Activated T-cell treated with anti-CD3 and anti-CD28 coated beads, Interleukin-2, amount 50 U/mL, for 72 hours (primary cell): ENCODE results near the gene NAV2. TPM values are rescaled to one million over a fixed set of nuclear protein-coding genes. Genes with fewer than 3 reads are reported as not detected.

Source experiments
- ATAC-seq, 2 donors: fragments of 150-1000 bp; cut with Tn5 transposase; replicated peaks in 1 of 2; 2 replicates each; pipeline ENCODE4 v1.10.0; 2021; ENCODE audit warnings: moderate library complexity in 2 of 2, mild to moderate bottlenecking in 1 of 2
- DNase-seq, 2 donors: peaks; one replicate each; pipeline ENCODE4 v3.0.0; 2021 to 2022; ENCODE audit warnings: mixed read lengths in 1 of 2
- H3K27ac Mint-ChIP-seq: one replicate; pipeline ENCODE4 v1.8.0; 2022; ENCODE audit warnings: mild to moderate bottlenecking, moderate library complexity, mixed read lengths
- H3K27me3 Mint-ChIP-seq: one replicate; pipeline ENCODE4 v1.8.0; 2022; ENCODE audit warnings: low read depth, mixed read lengths
- H3K36me3 Mint-ChIP-seq, 2 donors: one replicate each; pipeline ENCODE4 v1.8.0; 2022; ENCODE audit warnings: mixed read lengths in 2 of 2, mild to moderate bottlenecking in 1 of 2; ENCODE audit not compliant: insufficient read depth in 2 of 2
- H3K4me1 Mint-ChIP-seq: one replicate; pipeline ENCODE4 v1.8.0; 2022; ENCODE audit warnings: low read depth, mixed read lengths
- H3K4me3 Mint-ChIP-seq, 2 donors: one replicate each; pipeline ENCODE4 v1.8.0; 2022; ENCODE audit warnings: mild to moderate bottlenecking in 2 of 2, mixed read lengths in 2 of 2, moderate library complexity in 2 of 2
- H3K9me3 Mint-ChIP-seq, 2 donors: one replicate each; pipeline ENCODE4 v1.8.0; 2022; ENCODE audit warnings: mixed read lengths in 2 of 2
- total RNA-seq, 2 donors: library from RNA; stranded (reverse); gene quantifications; one replicate each; pipeline ENCODE4 v1.2.3, GENCODE V29; 2022

The NAV2 gene
- total RNA-seq, 2 donors from 2014 or later: 1.8 to 2.0 TPM

- no peak for DNase-seq
- H3K27me3 Mint-ChIP-seq: peaks cover 10% of the 10 kb centered on the region
- H3K27ac Mint-ChIP-seq: no peak overlapping the region
- no peak overlapping the region for H3K4me3 Mint-ChIP-seq
- no peak for ATAC-seq
- H3K36me3 Mint-ChIP-seq: no peaks in the 10 kb centered on the region
- H3K4me1 Mint-ChIP-seq: no peaks in the 10 kb centered on the region
- no peaks in the 10 kb centered on the region for H3K9me3 Mint-ChIP-seq
These were observed 35.0 kb downstream of the NAV2 start for GRCh38 chr11:19747634-19748033.

GRCh38 chr11:19751055-19751454 lies 38.4 kb downstream of the NAV2 start:
- H3K9me3 Mint-ChIP-seq: peaks cover 0 to 2% of the 10 kb centered on the region in 2 donors
- H3K4me1 Mint-ChIP-seq: no peaks in the 10 kb centered on the region
- H3K27ac Mint-ChIP-seq: no peak overlapping the region
- ATAC-seq (no peak), DNase-seq (no peak)
- peaks cover 10% of the 10 kb centered on the region for H3K27me3 Mint-ChIP-seq
- H3K4me3 Mint-ChIP-seq: no peak overlapping the region
- no peaks in the 10 kb centered on the region for H3K36me3 Mint-ChIP-seq

- Mint-ChIP-seq H3K4me3 (no peak overlapping the region), H3K27ac (no peak overlapping the region), H3K9me3 (peaks cover 0 to 2% of the 10 kb centered on the region in 2 donors), H3K4me1 (no peaks in the 10 kb centered on the region), H3K27me3 (peaks cover 10% of the 10 kb centered on the region), H3K36me3 (no peaks in the 10 kb centered on the region)
- DNase-seq (no peak), ATAC-seq (peak in 1 of 2 donors; percentile 33)
These were observed 40.9 kb downstream of the NAV2 start for GRCh38 chr11:19753451-19754106.

DNA sequence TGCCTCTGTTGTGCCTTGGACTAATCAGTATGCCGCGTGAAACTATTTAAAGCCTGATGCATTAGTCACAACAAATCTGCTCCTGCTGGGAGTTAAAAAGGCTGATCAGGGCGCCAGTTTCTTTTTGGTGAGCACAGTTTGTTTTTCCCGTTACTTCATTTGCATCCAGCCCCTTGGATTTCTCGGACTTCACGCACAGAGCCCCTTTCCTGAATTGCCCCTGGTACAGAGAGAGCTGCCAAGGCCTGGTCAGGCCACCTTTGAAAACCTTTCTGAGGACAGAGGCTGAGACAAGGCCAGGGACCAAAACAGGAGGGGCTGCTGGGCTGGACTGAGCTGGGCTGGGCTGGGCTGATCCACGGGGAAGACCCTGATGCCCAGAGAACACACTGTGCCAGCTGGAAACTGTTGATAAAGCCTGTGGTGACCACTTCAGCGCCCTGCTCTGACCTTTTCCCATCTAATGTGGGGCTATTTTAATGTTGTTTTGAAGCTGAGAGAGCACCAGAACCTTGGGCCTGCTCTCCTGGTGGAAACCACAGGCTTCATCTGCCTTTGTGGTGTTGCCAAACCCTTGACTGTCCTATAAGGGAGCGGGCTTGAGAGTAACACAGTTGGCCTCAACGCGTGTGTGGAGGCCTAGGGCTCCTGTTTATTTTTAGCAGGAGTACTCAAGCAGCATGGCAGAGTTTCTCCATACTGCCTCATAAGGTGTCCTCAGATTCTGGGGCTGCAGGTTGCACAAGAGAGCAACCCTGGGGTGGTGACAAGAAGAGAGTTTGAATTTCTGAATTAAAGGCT lies 44.2 kb downstream of the NAV2 start:
- Mint-ChIP-seq H3K27ac (no peak overlapping the region), H3K27me3 (peaks cover 11% of the 10 kb centered on the region), H3K36me3 (no peaks in the 10 kb centered on the region), H3K9me3 (peaks cover 0 to 2% of the 10 kb centered on the region in 2 donors), H3K4me1 (no peaks in the 10 kb centered on the region), H3K4me3 (no peak overlapping the region)
- no peak for ATAC-seq
- no peak for DNase-seq

- Mint-ChIP-seq H3K27ac (no peak overlapping the region), H3K27me3 (peaks cover 18% of the 10 kb centered on the region), H3K4me3 (no peak overlapping the region), H3K4me1 (no peaks in the 10 kb centered on the region), H3K9me3 (peaks cover 0 to 2% of the 10 kb centered on the region in 2 donors), H3K36me3 (no peaks in the 10 kb centered on the region)
- DNase-seq: no peak
- no peak for ATAC-seq
These were observed 46.8 kb downstream of the NAV2 start for GRCh38 chr11:19759389-19759788.

DNA sequence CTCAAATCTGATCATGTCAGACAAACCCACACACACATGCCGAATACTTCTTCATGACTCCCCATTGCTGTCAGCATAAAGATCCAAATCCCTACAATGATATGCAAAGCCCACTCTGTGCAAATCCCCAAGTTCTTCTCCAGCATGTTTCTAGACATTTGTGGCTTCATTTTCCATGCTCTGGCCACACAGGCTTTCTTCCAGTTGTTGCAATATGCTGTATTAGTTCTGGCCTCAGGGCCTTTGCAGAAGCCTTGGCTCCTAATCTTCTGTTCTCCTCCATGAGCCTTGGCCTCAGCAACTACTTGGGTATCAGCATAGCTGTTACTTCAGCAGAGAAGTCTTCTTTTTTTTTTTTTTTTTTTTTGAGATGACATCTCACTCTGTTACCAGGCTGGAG lies 49.6 kb downstream of the NAV2 start:
- Mint-ChIP-seq H3K27me3 (peaks cover 34% of the 10 kb centered on the region), H3K4me1 (no peaks in the 10 kb centered on the region), H3K36me3 (no peaks in the 10 kb centered on the region), H3K27ac (no peak overlapping the region), H3K9me3 (no peaks in the 10 kb centered on the region), H3K4me3 (no peak overlapping the region)
- DNase-seq: no peak
- ATAC-seq: no peak

GRCh38 chr11:19763330-19763729 lies 50.7 kb downstream of the NAV2 start:
- Mint-ChIP-seq H3K27me3 (peaks cover 34% of the 10 kb centered on the region), H3K27ac (no peak overlapping the region), H3K4me1 (no peaks in the 10 kb centered on the region), H3K9me3 (no peaks in the 10 kb centered on the region), H3K36me3 (no peaks in the 10 kb centered on the region), H3K4me3 (no peak overlapping the region)
- DNase-seq (no peak), ATAC-seq (no peak)

DNA sequence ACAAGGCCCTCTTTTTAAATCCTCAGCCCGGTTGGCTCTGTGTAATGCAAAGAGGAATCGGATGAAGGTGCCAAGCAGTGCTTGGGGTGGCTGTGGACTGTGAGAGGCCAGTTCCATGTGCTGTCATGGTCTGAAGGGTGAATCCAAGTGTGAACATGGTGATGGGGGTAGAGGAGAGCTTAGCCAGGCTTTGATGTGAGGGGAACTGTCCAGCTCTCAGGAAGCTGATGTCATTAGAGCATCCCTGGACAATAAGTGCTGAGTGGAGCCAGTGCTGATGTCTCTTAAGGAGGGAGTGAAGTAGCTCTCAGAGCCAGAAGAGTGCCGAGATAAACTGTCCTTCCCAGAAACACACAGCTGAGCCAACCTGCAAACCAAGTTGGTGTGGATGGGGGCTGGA lies 53.6 kb downstream of the NAV2 start:
- no peaks in the 10 kb centered on the region for H3K36me3 Mint-ChIP-seq
- no peaks in the 10 kb centered on the region for H3K4me1 Mint-ChIP-seq
- H3K27me3 Mint-ChIP-seq: peaks cover 35% of the 10 kb centered on the region
- ATAC-seq: no peak
- no peak for DNase-seq
- no peak overlapping the region for H3K4me3 Mint-ChIP-seq
- H3K9me3 Mint-ChIP-seq: no peaks in the 10 kb centered on the region
- H3K27ac Mint-ChIP-seq: no peak overlapping the region

- DNase-seq (no peak), ATAC-seq (no peak)
- Mint-ChIP-seq H3K4me3 (no peak overlapping the region), H3K4me1 (no peaks in the 10 kb centered on the region), H3K27ac (no peak overlapping the region), H3K36me3 (no peaks in the 10 kb centered on the region), H3K27me3 (peaks cover 34% of the 10 kb centered on the region), H3K9me3 (no peaks in the 10 kb centered on the region)
These were observed 54.2 kb downstream of the NAV2 start for GRCh38 chr11:19766810-19767209.

- no peak for DNase-seq
- no peak for ATAC-seq
- no peaks in the 10 kb centered on the region for H3K9me3 Mint-ChIP-seq
- no peak overlapping the region for H3K27ac Mint-ChIP-seq
- H3K4me1 Mint-ChIP-seq: no peaks in the 10 kb centered on the region
- no peaks in the 10 kb centered on the region for H3K36me3 Mint-ChIP-seq
- H3K27me3 Mint-ChIP-seq: peaks cover 34% of the 10 kb centered on the region
- H3K4me3 Mint-ChIP-seq: no peak overlapping the region
These were observed 55.1 kb downstream of the NAV2 start for GRCh38 chr11:19767627-19768151.

GRCh38 chr11:19768197-19768596 lies 55.6 kb downstream of the NAV2 start:
- Mint-ChIP-seq H3K27me3 (peaks cover 29% of the 10 kb centered on the region), H3K4me3 (no peak overlapping the region), H3K9me3 (no peaks in the 10 kb centered on the region), H3K4me1 (no peaks in the 10 kb centered on the region), H3K36me3 (no peaks in the 10 kb centered on the region), H3K27ac (no peak overlapping the region)
- no peak for DNase-seq
- no peak for ATAC-seq

DNA sequence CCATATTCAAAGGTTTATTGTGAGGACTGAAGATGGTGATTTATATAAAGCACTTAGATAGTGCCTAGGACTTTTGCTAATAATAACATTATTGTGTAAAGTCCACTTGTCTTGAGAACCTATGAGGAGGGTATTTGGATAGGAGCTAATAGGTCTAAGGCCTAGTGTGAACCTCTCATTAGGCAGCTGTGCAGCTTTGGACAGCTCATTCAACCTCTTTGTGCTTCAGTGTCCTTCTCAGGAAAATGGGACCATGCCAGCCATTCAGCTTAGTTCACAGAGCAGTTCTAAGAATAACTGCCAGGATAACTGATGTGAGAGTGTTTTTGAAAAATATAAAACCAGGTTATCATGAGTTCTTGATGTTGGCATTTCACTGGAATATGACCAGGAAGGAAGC lies 56.2 kb downstream of the NAV2 start:
- Mint-ChIP-seq H3K4me3 (no peak overlapping the region), H3K27me3 (peaks cover 27% of the 10 kb centered on the region), H3K36me3 (no peaks in the 10 kb centered on the region), H3K4me1 (no peaks in the 10 kb centered on the region), H3K9me3 (no peaks in the 10 kb centered on the region), H3K27ac (no peak overlapping the region)
- no peak for DNase-seq
- no peak for ATAC-seq

DNA sequence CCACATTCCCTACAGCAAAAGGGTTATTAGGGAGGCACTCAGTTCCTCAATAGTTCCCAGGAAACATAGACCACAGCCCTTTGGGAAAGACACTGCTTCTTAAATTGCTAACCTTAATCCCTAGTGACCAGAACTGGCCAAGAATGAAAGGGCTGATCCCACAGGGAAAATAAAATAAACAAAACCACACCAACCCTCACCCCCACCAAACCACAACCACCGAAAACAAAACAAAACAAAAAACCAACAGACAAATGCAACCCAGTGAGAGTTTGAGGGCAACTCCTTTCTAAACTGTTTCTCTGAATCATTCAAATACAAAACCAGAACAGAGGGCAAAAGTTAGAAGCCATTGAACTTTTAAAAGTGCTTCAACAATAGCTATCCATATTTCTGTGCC lies 57.2 kb downstream of the NAV2 start:
- H3K27ac Mint-ChIP-seq: no peak overlapping the region
- peak in 1 of 2 donors; percentile 30 for ATAC-seq

More for the DNA sequence above, 57.2 kb downstream of the NAV2 start:
- peak in 1 of 2 donors; percentile 8 for DNase-seq
- no peaks in the 10 kb centered on the region for H3K36me3 Mint-ChIP-seq
- peak overlapping the region in 1 of 2 donors; percentile 23 for H3K4me3 Mint-ChIP-seq
- peaks cover 33% of the 10 kb centered on the region for H3K27me3 Mint-ChIP-seq
- H3K9me3 Mint-ChIP-seq: no peaks in the 10 kb centered on the region
- no peaks in the 10 kb centered on the region for H3K4me1 Mint-ChIP-seq
